GM12864 (cell line): Measurements from ENCODE around the gene RPL36.

Source experiments
- DNase-seq: peaks from one replicate; pipeline ENCODE4 v3.0.0-alpha.2; 2011; ENCODE audit warnings: low read depth
- H3K4me3 ChIP-seq: 2 replicates; pipeline ENCODE4 v1.5.1; 2011; ENCODE audit warnings: mild to moderate bottlenecking, low read depth, low read length, control low read depth
- TF ChIP-seq, protein P1 (sequence below): IDR thresholded peaks from 2 replicates; pipeline ENCODE4 v1.5.1; 2011; ENCODE audit warnings: low read depth, mild to moderate bottlenecking, moderate library complexity, low read length, control low read depth, inconsistent platforms; ENCODE audit errors: missing control alignments

RPL36 gene

DNA sequence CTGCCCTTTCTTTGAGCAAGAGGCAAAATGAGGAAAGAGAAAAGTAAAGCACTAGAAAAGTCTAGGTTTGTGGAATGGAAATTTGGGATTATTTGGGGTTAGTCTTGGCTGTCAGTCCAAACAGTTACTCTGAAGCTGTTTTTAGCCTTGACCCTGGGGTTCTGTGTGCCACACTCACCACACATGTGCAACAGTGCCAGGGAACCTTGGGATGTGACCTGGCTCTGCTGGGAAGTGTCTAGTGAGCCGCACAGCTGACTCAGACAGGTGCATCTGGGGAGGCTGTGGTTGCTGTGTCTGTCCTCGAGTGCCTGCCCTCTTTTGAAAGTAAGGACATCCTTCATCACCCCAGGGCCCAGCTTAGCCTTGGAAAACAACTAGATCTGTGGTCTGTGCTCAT lies 25.6 kb upstream of the RPL36 start:
- H3K4me3 ChIP-seq, result no peak overlapping the region
- TF ChIP-seq, protein P1, sequence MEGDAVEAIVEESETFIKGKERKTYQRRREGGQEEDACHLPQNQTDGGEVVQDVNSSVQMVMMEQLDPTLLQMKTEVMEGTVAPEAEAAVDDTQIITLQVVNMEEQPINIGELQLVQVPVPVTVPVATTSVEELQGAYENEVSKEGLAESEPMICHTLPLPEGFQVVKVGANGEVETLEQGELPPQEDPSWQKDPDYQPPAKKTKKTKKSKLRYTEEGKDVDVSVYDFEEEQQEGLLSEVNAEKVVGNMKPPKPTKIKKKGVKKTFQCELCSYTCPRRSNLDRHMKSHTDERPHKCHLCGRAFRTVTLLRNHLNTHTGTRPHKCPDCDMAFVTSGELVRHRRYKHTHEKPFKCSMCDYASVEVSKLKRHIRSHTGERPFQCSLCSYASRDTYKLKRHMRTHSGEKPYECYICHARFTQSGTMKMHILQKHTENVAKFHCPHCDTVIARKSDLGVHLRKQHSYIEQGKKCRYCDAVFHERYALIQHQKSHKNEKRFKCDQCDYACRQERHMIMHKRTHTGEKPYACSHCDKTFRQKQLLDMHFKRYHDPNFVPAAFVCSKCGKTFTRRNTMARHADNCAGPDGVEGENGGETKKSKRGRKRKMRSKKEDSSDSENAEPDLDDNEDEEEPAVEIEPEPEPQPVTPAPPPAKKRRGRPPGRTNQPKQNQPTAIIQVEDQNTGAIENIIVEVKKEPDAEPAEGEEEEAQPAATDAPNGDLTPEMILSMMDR, result no peak
- DNase-seq, result no peak

DNA sequence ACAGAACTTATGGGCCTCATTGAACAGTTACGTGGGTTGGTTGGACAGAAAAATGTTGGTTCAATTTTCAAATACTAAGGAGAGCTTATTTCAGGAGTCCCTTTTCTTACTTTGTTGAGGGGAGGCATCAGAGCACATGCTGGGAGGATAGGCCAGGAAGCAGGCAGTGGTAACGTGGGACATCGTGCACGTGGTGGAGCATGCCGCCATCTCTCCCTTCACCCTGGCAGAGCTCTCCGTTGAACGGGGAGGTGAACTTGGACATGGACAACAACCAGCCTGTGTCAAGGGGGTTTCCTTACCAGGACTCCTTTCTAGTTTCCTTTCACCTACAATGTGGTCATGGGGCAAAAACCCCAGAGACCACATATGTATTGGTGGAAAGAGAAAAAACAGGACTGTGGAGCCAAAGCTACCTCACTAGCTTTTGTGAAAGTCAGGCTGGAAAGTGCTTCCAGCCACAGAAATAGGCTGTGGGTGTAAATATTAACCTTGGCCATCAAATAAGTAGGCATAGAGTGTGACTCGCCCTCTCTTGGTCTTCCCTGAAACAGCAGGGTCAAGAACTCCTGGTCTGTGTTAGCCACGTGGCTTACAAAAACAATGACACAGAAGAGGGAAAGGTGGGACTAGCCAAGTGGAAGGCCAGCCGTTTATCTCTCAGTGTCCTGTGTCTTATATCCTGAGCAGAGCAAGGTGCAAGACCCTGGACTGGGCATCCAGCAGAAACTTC lies 24.1 kb upstream of the RPL36 start:
- TF ChIP-seq, protein P1, result no peak
- no peak for DNase-seq

DNA sequence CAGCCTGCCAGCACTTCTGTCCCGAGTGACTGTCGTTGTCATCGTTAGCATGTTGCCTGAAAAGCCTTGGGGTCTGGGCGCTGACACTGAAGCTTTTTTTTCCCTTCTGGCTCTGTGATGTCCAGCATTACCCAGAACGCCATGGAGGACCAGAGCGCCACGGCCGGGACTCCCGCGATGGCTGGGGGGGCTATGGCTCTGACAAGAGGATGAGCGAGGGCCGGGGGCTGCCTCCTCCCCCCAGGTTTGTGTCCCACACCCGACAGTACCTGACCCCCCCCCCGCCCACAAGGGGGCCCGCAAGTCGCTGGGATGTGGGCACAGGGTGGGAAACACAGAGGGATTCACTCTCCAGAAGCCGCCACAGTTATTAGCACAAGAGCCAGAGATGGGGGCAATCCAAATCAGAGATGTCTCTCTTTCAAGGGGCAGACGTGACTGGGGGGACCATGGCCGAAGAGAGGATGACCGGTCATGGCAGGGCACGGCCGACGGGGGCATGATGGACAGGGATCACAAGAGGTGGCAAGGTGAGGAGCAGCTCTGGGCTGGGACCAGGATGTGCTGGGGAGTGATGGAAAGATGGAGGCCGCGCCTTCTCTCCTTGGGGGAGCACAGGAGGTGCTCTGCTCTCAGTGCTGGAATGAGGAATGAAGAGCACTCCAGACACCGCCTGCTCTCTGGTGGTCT lies 23.0 kb upstream of the RPL36 start:
- no peak for DNase-seq
- TF ChIP-seq, protein P1, result no peak
- no peak overlapping the region for H3K4me3 ChIP-seq

More for the DNA sequence above, 24.1 kb upstream of the RPL36 start:
- no peak overlapping the region for H3K4me3 ChIP-seq

DNA sequence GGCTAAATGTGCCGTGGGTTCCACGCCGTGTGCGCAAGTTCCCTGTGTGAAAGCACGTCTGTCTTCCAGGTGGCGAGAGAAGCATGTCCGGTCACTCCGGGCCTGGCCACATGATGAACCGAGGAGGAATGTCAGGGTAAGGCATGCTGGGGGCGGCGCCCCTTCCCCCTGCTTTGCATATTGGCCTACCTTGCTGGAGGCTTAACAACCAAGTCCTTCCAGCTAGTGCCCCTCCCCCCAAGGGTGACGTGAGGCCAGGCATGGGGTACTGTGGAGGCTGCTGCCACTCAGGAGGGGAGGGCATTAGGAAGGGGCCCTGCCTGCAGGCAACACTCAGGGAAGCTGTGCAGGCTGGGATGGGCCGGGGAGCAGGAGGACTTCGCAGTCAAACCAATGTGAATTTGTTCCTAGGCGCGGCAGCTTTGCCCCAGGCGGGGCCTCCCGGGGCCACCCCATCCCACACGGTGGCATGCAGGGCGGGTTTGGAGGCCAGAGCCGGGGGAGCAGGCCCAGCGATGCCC lies 22.3 kb upstream of the RPL36 start:
- H3K4me3 ChIP-seq, result no peak overlapping the region
- TF ChIP-seq, protein P1, result no peak
- DNase-seq, result no peak

DNA sequence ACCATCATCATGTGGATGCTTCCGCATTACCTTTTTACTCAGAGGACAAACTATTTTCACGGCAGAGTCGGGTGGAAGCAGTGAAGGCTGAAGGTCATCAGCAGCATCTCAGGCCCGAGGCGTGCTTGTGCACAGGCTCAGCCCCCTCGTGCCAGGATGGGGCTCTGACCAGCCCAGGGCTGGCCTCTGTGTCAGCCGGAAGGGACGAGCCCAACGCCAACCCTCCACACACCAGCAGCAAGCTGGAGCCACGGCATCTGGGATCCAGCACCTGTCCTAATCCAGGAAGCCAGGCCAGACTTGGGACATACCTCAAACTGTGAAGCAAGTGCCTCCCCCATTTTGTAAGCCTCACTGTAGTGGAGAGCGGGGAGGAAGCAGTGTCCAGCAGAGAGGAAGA lies 20.9 kb upstream of the RPL36 start:
- DNase-seq, result no peak
- H3K4me3 ChIP-seq, result no peak overlapping the region
- TF ChIP-seq, protein P1, result no peak

DNA sequence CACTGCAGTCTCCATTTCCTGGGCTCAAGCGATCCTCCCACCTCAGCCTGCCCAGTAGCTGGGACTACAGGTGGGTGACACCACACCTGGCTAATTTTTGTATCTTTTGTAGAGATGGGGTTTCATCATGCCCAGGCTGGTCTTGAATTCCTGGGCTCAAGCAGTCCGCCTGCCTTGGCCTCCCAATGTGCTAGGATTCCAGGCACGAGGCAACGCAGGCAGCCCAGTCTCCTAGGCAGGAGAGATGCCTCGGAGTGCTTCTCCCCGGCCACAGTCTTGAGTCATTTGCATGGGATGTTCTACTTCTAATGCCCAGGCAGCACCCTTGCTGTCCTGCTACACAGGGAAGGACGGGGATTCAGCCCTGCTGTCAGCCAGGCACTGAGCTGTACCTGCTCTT lies 18.5 kb upstream of the RPL36 start:
- H3K4me3 ChIP-seq, result no peak overlapping the region
- DNase-seq, result no peak
- TF ChIP-seq, protein P1, result no peak
